CD4-positive, alpha-beta T cell treated with Interleukin-15 for 1 hour (primary cell): Measurements from ENCODE around the gene DIPK1B.

Experiments
- DNase-seq: peaks from one replicate; pipeline ENCODE4 v3.0.0-alpha.2; 2020

DIPK1B gene

GRCh38 chr9:136721339-136722092, 9.1 kb downstream of the DIPK1B start:
- DNase-seq: no peak

- no peak for DNase-seq
These were observed 10.0 kb downstream of the DIPK1B start for GRCh38 chr9:136722093-136722968.

GRCh38 chr9:136722969-136723356, 10.6 kb downstream of the DIPK1B start:
- no peak for DNase-seq

- DNase-seq: no peak
These were observed 11.1 kb downstream of the DIPK1B start for GRCh38 chr9:136723362-136723976.

GRCh38 chr9:136723989-136724388, 11.6 kb downstream of the DIPK1B start:
- DNase-seq: no peak

GRCh38 chr9:136724772-136725171, 12.4 kb downstream of the DIPK1B start:
- no peak for DNase-seq

GRCh38 chr9:136725612-136726011, 13.2 kb downstream of the DIPK1B start:
- DNase-seq: no peak

- no peak for DNase-seq
These were observed 13.7 kb downstream of the DIPK1B start for GRCh38 chr9:136726118-136726517.

GRCh38 chr9:136726631-136727191, 14.3 kb downstream of the DIPK1B start:
- DNase-seq: peak; percentile 52

GRCh38 chr9:136728080-136728547, 15.7 kb downstream of the DIPK1B start:
- peak; percentile 90 for DNase-seq

- no peak for DNase-seq
These were observed 16.3 kb downstream of the DIPK1B start for GRCh38 chr9:136728548-136729123.

- DNase-seq: no peak
These were observed 16.8 kb downstream of the DIPK1B start for GRCh38 chr9:136729144-136729543.

GRCh38 chr9:136729926-136730325, 17.6 kb downstream of the DIPK1B start:
- no peak for DNase-seq

- DNase-seq: no peak
These were observed 20.2 kb downstream of the DIPK1B start for GRCh38 chr9:136732444-136733178.

GRCh38 chr9:136733611-136734010, 21.2 kb downstream of the DIPK1B start:
- no peak for DNase-seq

- DNase-seq: no peak
These were observed 22.6 kb downstream of the DIPK1B start for GRCh38 chr9:136734837-136735496.

GRCh38 chr9:136735812-136736480, 23.6 kb downstream of the DIPK1B start:
- DNase-seq: no peak

GRCh38 chr9:136738960-136739359, 26.6 kb downstream of the DIPK1B start:
- no peak for DNase-seq

- no peak for DNase-seq
These were observed 27.1 kb downstream of the DIPK1B start for GRCh38 chr9:136739509-136739908.

- no peak for DNase-seq
These were observed 27.7 kb downstream of the DIPK1B start for GRCh38 chr9:136740069-136740468.

- no peak for DNase-seq
These were observed 28.1 kb downstream of the DIPK1B start for GRCh38 chr9:136740491-136740890.
